K562 (cell line): Measurements from ENCODE around the gene SLC35B4. TPM values are rescaled to one million over a fixed set of nuclear protein-coding genes. Genes with fewer than 3 reads are reported as not detected.

ENCODE experiments used
- EGR1 ChIP-seq: fragments of 450-650 bp; conservative IDR thresholded peaks from 2 replicates; pipeline ENCODE4 v1.6.1; 2017; ENCODE audit warnings: mild to moderate bottlenecking
- ERF ChIP-seq: fragments of 450-650 bp; formaldehyde crosslinking; IDR thresholded peaks from 2 replicates; pipeline ENCODE4 v1.4.0; 2020; ENCODE audit warnings: mild to moderate bottlenecking, mixed read lengths
- FOXA3 ChIP-seq, 2 experiments: fragments of 450-650 bp in 1 of 2; sonication (generic) in 1 of 2; formaldehyde crosslinking; IDR thresholded peaks in 1 of 2; conservative IDR thresholded peaks in 1 of 2; 2 replicates each; pipeline versions ENCODE4 v1.4.0 to v1.8.0; 2020 to 2022; ENCODE audit warnings: mild to moderate bottlenecking in 2 of 2, missing genetic modification reagents in 1 of 2
- GATAD2B ChIP-seq: fragments of 450-650 bp; IDR thresholded peaks from 2 replicates; pipeline ENCODE4 v1.6.1; 2017; ENCODE audit warnings: mild to moderate bottlenecking, borderline replicate concordance
- HIVEP1 ChIP-seq: fragments of 250-450 bp; sonication (Bioruptor Pico); IDR thresholded peaks from 2 replicates; pipeline ENCODE4 v1.4.0; 2020; ENCODE audit warnings: mild to moderate bottlenecking
- ILF3 ChIP-seq: fragments of 450-650 bp; IDR thresholded peaks from 2 replicates; pipeline ENCODE4 v1.6.1; 2018; ENCODE audit warnings: antibody characterized with exemption, mild to moderate bottlenecking, moderate library complexity, borderline replicate concordance
- LCOR ChIP-seq: sonication (generic); formaldehyde crosslinking; IDR thresholded peaks from 2 replicates; pipeline ENCODE4 v1.8.0; 2022; ENCODE audit warnings: mild to moderate bottlenecking, missing genetic modification reagents
- MCM2 ChIP-seq: fragments of 450-650 bp; IDR thresholded peaks from 2 replicates; pipeline ENCODE4 v1.6.1; 2017; ENCODE audit warnings: low read depth, mild to moderate bottlenecking
- NR2C2 ChIP-seq, 2 experiments: fragments of 200-800 bp in 1 of 2; sonication (Bioruptor generic) in 1 of 2; sonication (generic) in 1 of 2; formaldehyde crosslinking in 1 of 2; IDR thresholded peaks; 2 replicates each; pipeline versions ENCODE4 v1.6.1 to v1.8.0; 2016 to 2022; ENCODE audit warnings: mild to moderate bottlenecking in 1 of 2, missing compliant biosample characterization in 1 of 2, missing genetic modification characterization in 1 of 2, missing genetic modification reagents in 1 of 2
- NR4A1 ChIP-seq, 2 experiments: fragments of 250-450 bp in 1 of 2; fragments of 450-650 bp in 1 of 2; sonication (Bioruptor Pico) in 1 of 2; IDR thresholded peaks; 2 replicates each; pipeline versions ENCODE4 v1.4.0 to v1.6.1; 2016 to 2020; ENCODE audit warnings: mild to moderate bottlenecking in 2 of 2, missing compliant biosample characterization in 1 of 2, missing genetic modification characterization in 1 of 2, moderate library complexity in 1 of 2
- PHF21A ChIP-seq: fragments of 450-650 bp; IDR thresholded peaks from 2 replicates; pipeline ENCODE4 v1.6.1; 2017; ENCODE audit warnings: low read depth, borderline replicate concordance
- PHTF2 ChIP-seq: fragments of 250-450 bp; sonication (Bioruptor Pico); IDR thresholded peaks from 2 replicates; pipeline ENCODE4 v1.5.0; 2021; ENCODE audit warnings: mild to moderate bottlenecking
- PRPF4 ChIP-seq: fragments of 200-400 bp; formaldehyde crosslinking; IDR thresholded peaks from one replicate; pipeline ENCODE4 v1.6.1; 2017; ENCODE audit warnings: low read length, low read depth, mild to moderate bottlenecking; ENCODE audit not compliant: insufficient read depth, poor library complexity, severe bottlenecking
- RBM34 ChIP-seq: fragments of 200-400 bp; formaldehyde crosslinking; IDR thresholded peaks from 2 replicates; pipeline ENCODE4 v1.6.1; 2018; ENCODE audit warnings: low read length, borderline replicate concordance; ENCODE audit not compliant: insufficient read depth
- RBM39 ChIP-seq: fragments of 200-400 bp; formaldehyde crosslinking; optimal IDR thresholded peaks from 2 replicates; pipeline ENCODE3; 2018; ENCODE audit warnings: low read depth, low read length
- RHOXF2B ChIP-seq: fragments of 250-450 bp; sonication (Bioruptor Pico); conservative IDR thresholded peaks from 2 replicates; pipeline ENCODE4 v1.5.1; 2021
- SP2 ChIP-seq: IDR thresholded peaks from 2 replicates; pipeline ENCODE4 v1.6.1; 2011; ENCODE audit warnings: mild to moderate bottlenecking, low read depth, low read length, moderate library complexity; ENCODE audit not compliant: poor library complexity, severe bottlenecking; ENCODE audit errors: extremely low read depth
- TARDBP ChIP-seq: fragments of 450-650 bp; IDR thresholded peaks from 2 replicates; pipeline ENCODE4 v1.6.1; 2016
- ZC3H4 ChIP-seq: sonication (generic); formaldehyde crosslinking; IDR thresholded peaks from 2 replicates; pipeline ENCODE4 v1.9.0; 2021; ENCODE audit warnings: missing genetic modification reagents, borderline replicate concordance
- ZNF398 ChIP-seq: fragments of 250-450 bp; sonication (Bioruptor Pico); IDR thresholded peaks from 2 replicates; pipeline ENCODE4 v1.8.0; 2021; ENCODE audit warnings: moderate library complexity, mild to moderate bottlenecking, inconsistent platforms
- ZNF551 ChIP-seq: fragments of 250-450 bp; sonication (Bioruptor Pico); IDR thresholded peaks from 2 replicates; pipeline ENCODE4 v1.5.0; 2021; ENCODE audit warnings: mild to moderate bottlenecking, moderate library complexity
- polyA plus RNA-seq, 8 experiments: library from polyadenylated mRNA; depleted of rRNA in 4 of 8; stranded (reverse) in 5 of 8; unstranded in 3 of 8; fragments of >200 nt; fragmentation: Nextera tagmentation in 2 of 8; fragmentation: Illumina TruSeq in 1 of 8; extraction: Ambion mirVana in 2 of 8; extraction: Trizol in 1 of 8; gene quantifications; 2 replicates each; pipeline versions ENCODE4 v1.2.1 to v1.2.3, GENCODE V29; 2011 to 2014; ENCODE audit warnings: inconsistent platforms in 1 of 8, missing spikeins in 1 of 8
- total RNA-seq, 7 experiments: library from RNA; depleted of rRNA in 6 of 7; stranded (reverse); fragments of >200 nt in 6 of 7; fragmentation: Illumina TruSeq in 2 of 7; extraction: Trizol in 2 of 7; gene quantifications; 2 replicates each; pipeline versions ENCODE4 v1.2.1 to v1.2.3, GENCODE V29; 2011 to 2021; ENCODE audit warnings: low replicate concordance in 1 of 7
- TF ChIP-seq, protein P1 (sequence below): sonication (generic); formaldehyde crosslinking; IDR thresholded peaks from 2 replicates; pipeline ENCODE4 v1.8.1; 2022; ENCODE audit warnings: missing genetic modification reagents
- TF ChIP-seq, protein P2 (sequence below), 3 experiments: IDR thresholded peaks in 2 of 3; conservative IDR thresholded peaks in 1 of 3; 2 replicates each; pipeline ENCODE4 v1.5.1; 2011 to 2012; ENCODE audit warnings: low read length in 3 of 3, mild to moderate bottlenecking in 3 of 3, control low read depth in 2 of 3, improper control_type of control experiment in 1 of 3, inconsistent platforms in 1 of 3, low read depth in 1 of 3, mixed read lengths in 1 of 3, moderate library complexity in 1 of 3; ENCODE audit not compliant: insufficient read depth in 2 of 3

The SLC35B4 gene
- total and polyA plus RNA-seq, 9 of the 15 experiments (the other 6 are each of a cell fraction or from before 2014, with no cell fraction given) = 6.1 to 34.9 (median 17.6) TPM

DNA sequence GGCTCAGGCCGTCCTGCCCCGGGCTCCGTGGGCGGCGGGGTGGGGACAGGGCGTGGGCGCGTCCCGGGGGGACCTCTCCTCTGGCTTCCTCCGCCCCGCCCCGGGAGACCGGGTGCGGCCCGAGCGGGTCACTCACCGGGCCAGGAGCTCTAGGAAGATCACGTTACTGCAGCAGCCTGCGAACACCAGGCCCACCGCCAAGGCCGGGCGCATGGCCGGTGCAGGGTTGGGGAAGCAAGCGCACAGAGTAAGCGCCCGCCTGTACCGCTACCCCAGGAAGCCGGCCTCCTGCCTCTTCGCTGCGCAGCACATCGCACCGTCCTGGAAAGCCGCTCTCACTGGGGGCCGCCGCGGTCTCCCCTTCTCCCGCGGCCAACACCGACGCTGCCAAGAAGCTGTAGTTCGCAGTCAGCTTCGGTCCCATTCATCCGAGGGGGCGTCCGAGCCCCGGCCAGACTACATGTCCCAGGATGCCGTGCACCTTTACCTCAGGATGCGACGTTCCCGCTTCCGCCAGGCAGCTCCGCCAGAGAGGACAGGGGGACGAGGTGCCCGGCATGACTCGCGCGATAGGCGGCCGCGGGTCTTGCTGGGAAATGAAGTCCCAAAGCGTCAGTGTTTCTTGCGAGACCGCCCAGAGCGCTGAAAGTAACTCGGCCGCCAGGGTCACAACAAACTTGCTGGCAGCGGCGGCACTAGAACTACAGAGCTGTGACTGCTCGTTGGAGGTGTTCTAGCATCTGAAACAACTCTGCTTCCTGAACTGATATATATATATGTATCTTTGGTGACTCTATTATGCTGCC lies at the start of gene SLC35B4 (continued):
- TF ChIP-seq LCOR (CRISPR knock-in tag) (peak; percentile 86), RBM34 (no peak), GATAD2B (no peak), ZC3H4 (CRISPR knock-in tag) (no peak), SP2 (no peak), ZNF551 (no peak), ERF (CRISPR knock-in tag) (peak; percentile 89), HIVEP1 (peak; percentile 3; the same call in 1 of the 2 replicates), PHF21A (no peak), EGR1 (peak; percentile 90), NR4A1 (CRISPR knock-in tag; IDR thresholded peaks at IDR 0.05) (no peak), NR4A1 (tag; IDR thresholded peaks at IDR 0.05) (no peak; the same call in 1 of the 2 replicates), RHOXF2B (CRISPR knock-in tag) (no peak), PRPF4 (no peak), RBM39 (no peak), MCM2 (no peak), ILF3 (no peak), NR2C2 (CRISPR knock-in tag; IDR thresholded peaks at IDR 0.05) (peak; percentile 87), NR2C2 (tag; IDR thresholded peaks at IDR 0.05) (peak; percentile 93), FOXA3 (CRISPR knock-in tag; conservative IDR thresholded peaks at IDR 0.05 in 1 of 2, IDR thresholded peaks at IDR 0.05 in 1 of 2) (peak in 1 of 2 experiments; percentile 74; a peak in 1 of 4 replicates), TARDBP (peak; percentile 25; the same call in 1 of the 2 replicates), ZNF398 (no peak), PHTF2 (CRISPR knock-in tag) (no peak)
- TF ChIP-seq, protein P1, sequence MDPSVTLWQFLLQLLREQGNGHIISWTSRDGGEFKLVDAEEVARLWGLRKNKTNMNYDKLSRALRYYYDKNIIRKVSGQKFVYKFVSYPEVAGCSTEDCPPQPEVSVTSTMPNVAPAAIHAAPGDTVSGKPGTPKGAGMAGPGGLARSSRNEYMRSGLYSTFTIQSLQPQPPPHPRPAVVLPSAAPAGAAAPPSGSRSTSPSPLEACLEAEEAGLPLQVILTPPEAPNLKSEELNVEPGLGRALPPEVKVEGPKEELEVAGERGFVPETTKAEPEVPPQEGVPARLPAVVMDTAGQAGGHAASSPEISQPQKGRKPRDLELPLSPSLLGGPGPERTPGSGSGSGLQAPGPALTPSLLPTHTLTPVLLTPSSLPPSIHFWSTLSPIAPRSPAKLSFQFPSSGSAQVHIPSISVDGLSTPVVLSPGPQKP (CRISPR knock-in tag) = no peak
- TF ChIP-seq, protein P2, sequence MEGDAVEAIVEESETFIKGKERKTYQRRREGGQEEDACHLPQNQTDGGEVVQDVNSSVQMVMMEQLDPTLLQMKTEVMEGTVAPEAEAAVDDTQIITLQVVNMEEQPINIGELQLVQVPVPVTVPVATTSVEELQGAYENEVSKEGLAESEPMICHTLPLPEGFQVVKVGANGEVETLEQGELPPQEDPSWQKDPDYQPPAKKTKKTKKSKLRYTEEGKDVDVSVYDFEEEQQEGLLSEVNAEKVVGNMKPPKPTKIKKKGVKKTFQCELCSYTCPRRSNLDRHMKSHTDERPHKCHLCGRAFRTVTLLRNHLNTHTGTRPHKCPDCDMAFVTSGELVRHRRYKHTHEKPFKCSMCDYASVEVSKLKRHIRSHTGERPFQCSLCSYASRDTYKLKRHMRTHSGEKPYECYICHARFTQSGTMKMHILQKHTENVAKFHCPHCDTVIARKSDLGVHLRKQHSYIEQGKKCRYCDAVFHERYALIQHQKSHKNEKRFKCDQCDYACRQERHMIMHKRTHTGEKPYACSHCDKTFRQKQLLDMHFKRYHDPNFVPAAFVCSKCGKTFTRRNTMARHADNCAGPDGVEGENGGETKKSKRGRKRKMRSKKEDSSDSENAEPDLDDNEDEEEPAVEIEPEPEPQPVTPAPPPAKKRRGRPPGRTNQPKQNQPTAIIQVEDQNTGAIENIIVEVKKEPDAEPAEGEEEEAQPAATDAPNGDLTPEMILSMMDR (IDR thresholded peaks at IDR 0.05 in 2 of 3, conservative IDR thresholded peaks at IDR 0.05 in 1 of 3; ENCODE audit: insufficient read depth in 2 of 3, low read depth in 1 of 3, low read length in 3 of 3) = peak; percentile 41 to 58 (median 47); a peak in 5 of 6 replicates
